Activated effector memory CD4-positive, alpha-beta T cell treated with anti-CD3 and anti-CD28 coated beads, Interleukin-2, amount 50 U/mL, for 16 hours (primary cell): ENCODE results near the gene PLA2G12B.
"Not testable (repeated sequence)": the region's sequence is repeated elsewhere in the genome, so short reads cannot be mapped to it uniquely, and the experiment has no call there.

Source experiments
- DNase-seq: peaks from one replicate; pipeline ENCODE4 v3.0.0-alpha.2; 2020

Gene PLA2G12B

GRCh38 chr10:72954596-72955554 lies at the start of gene PLA2G12B:
TSS of gene PLA2G12B (minus strand) at chr10:72954806. CDS start at chr10:72954685, 121 bp downstream.
- no peak for DNase-seq

- DNase-seq, result no peak
Measured at GRCh38 chr10:73003822-73004221, 49.2 kb upstream of the PLA2G12B start.

GRCh38 chr10:73000973-73001372 lies 46.4 kb upstream of the PLA2G12B start:
- DNase-seq, result no peak

- no peak for DNase-seq
Measured at GRCh38 chr10:72997099-72997498, 42.5 kb upstream of the PLA2G12B start.

GRCh38 chr10:72995459-72995858 lies 40.9 kb upstream of the PLA2G12B start:
- DNase-seq, result not testable (repeated sequence)

- not testable (repeated sequence) for DNase-seq
Measured at GRCh38 chr10:72989771-72990170, 35.2 kb upstream of the PLA2G12B start.

- DNase-seq, result not testable (repeated sequence)
Measured at GRCh38 chr10:72984618-72985017, 30.0 kb upstream of the PLA2G12B start.

- no peak for DNase-seq
Measured at GRCh38 chr10:72981882-72982529, 27.4 kb upstream of the PLA2G12B start.

GRCh38 chr10:72981028-72981881 lies 26.6 kb upstream of the PLA2G12B start:
- no peak for DNase-seq

- DNase-seq, result no peak
Measured at GRCh38 chr10:72980348-72980747, 25.7 kb upstream of the PLA2G12B start.

- no peak for DNase-seq
Measured at GRCh38 chr10:72979709-72980108, 25.1 kb upstream of the PLA2G12B start.

- DNase-seq, result no peak
Measured at GRCh38 chr10:72976886-72977285, 22.3 kb upstream of the PLA2G12B start.

- no peak for DNase-seq
Measured at GRCh38 chr10:72956001-72956400, 1.4 kb upstream of the PLA2G12B start.

GRCh38 chr10:72954230-72954595 lies 393 bp downstream of the PLA2G12B start:
- DNase-seq, result no peak

- DNase-seq, result no peak
Measured at GRCh38 chr10:72953687-72954086, 919 bp downstream of the PLA2G12B start.

- DNase-seq, result no peak
Measured at GRCh38 chr10:72952642-72953158, 1.9 kb downstream of the PLA2G12B start.

GRCh38 chr10:72952189-72952588 lies 2.4 kb downstream of the PLA2G12B start:
- DNase-seq, result no peak

- no peak for DNase-seq
Measured at GRCh38 chr10:72951760-72952159, 2.8 kb downstream of the PLA2G12B start.

GRCh38 chr10:72948762-72949161 lies 5.8 kb downstream of the PLA2G12B start:
- no peak for DNase-seq

- DNase-seq, result no peak
Measured at GRCh38 chr10:72946963-72947362, 7.6 kb downstream of the PLA2G12B start.

- no peak for DNase-seq
Measured at GRCh38 chr10:72943498-72944234, 10.9 kb downstream of the PLA2G12B start.

- DNase-seq, result no peak
Measured at GRCh38 chr10:72935361-72935760, 19.2 kb downstream of the PLA2G12B start.
